Calu3 (cell line): ENCODE data around the gene EVPL. TPM values are rescaled to one million over a fixed set of nuclear protein-coding genes. Genes with fewer than 3 reads are reported as not detected.
"Not testable (repeated sequence)": the region's sequence is repeated elsewhere in the genome, so short reads cannot be mapped to it uniquely, and the experiment has no call there.

ENCODE experiments used
- BruUV-seq: library from RNA; stranded (reverse); fragments of 400-500 nt; replicated peaks from 2 replicates; lab custom pipeline; 2021; lab: Mats Ljungman, UMichigan
- CTCF ChIA-PET: fragments of 300-600 bp; sonication (Branson Sonifier 250); formaldehyde crosslinking; loops from one replicate; lab custom pipeline; 2022; ENCODE audit warnings: antibody characterized with exemption; lab: Charles Lee
- DNase-seq: peaks from one replicate; pipeline ENCODE4 v3.0.0; 2022
- H3K27ac Mint-ChIP-seq: one replicate; pipeline ENCODE4 v1.8.0; 2022; ENCODE audit warnings: mixed read lengths; ENCODE audit not compliant: unreplicated experiment
- H3K27me3 Mint-ChIP-seq: one replicate; pipeline ENCODE4 v1.8.0; 2022; ENCODE audit warnings: mixed read lengths; ENCODE audit not compliant: unreplicated experiment
- H3K36me3 Mint-ChIP-seq: one replicate; pipeline ENCODE4 v1.8.0; 2022; ENCODE audit warnings: mild to moderate bottlenecking, moderate library complexity, mixed read lengths; ENCODE audit not compliant: insufficient read depth, unreplicated experiment
- H3K4me1 Mint-ChIP-seq: one replicate; pipeline ENCODE4 v1.8.0; 2022; ENCODE audit warnings: mild to moderate bottlenecking, low read depth, mixed read lengths; ENCODE audit not compliant: unreplicated experiment
- H3K4me3 Mint-ChIP-seq: one replicate; pipeline ENCODE4 v1.8.0; 2022; ENCODE audit warnings: mild to moderate bottlenecking, low read depth, moderate library complexity, mixed read lengths; ENCODE audit not compliant: unreplicated experiment
- H3K9me3 Mint-ChIP-seq: one replicate; pipeline ENCODE4 v1.8.0; 2022; ENCODE audit warnings: low read depth, mixed read lengths; ENCODE audit not compliant: unreplicated experiment
- CTCF ChIP-seq: fragments of 200-600 bp; IDR thresholded peaks from one replicate; pipeline ENCODE4 v1.8.0; 2022; ENCODE audit warnings: antibody characterized with exemption; ENCODE audit not compliant: unreplicated experiment
- intact Hi-C: fragments of 100-400 bp; cut with micrococcal nuclease; formaldehyde crosslinking; loops from one replicate; pipeline ENCODE4 v1.10.0; 2022; ENCODE audit not compliant: unreplicated experiment
- total RNA-seq: library from RNA; stranded (reverse); gene quantifications from 2 replicates; pipeline ENCODE4 v1.2.3, GENCODE V29; 2022

The EVPL gene
- total RNA-seq, 1 experiment from 2014 or later = 51.8 TPM

- H3K4me1 Mint-ChIP-seq = no peaks in the 10 kb centered on the region
- BruUV-seq = no TSS peak
- no peak overlapping the region for H3K4me3 Mint-ChIP-seq
- no peak overlapping the region for H3K27ac Mint-ChIP-seq
- CTCF ChIA-PET = interaction anchor here (0.7 kb wide), 1 partner anchor 9 kb away, joined by 3 read pairs; no protein-coding TSS in a partner anchor
- no peaks in the 10 kb centered on the region for H3K9me3 Mint-ChIP-seq
- peaks cover 80% of the 10 kb centered on the region for H3K36me3 Mint-ChIP-seq
- no peaks in the 10 kb centered on the region for H3K27me3 Mint-ChIP-seq
- intact Hi-C loops = no loop called here
- TF ChIP-seq CTCF = no peak
- no peak for DNase-seq
These were observed 38.7 kb upstream of the EVPL start for GRCh38 chr17:76065775-76066174.

- H3K27ac Mint-ChIP-seq = no peak overlapping the region
- peaks cover 89% of the 10 kb centered on the region for H3K36me3 Mint-ChIP-seq
- no peaks in the 10 kb centered on the region for H3K4me1 Mint-ChIP-seq
- no peaks in the 10 kb centered on the region for H3K27me3 Mint-ChIP-seq
- H3K9me3 Mint-ChIP-seq = no peaks in the 10 kb centered on the region
- CTCF ChIA-PET = interaction anchor here (0.6 kb wide), 2 partner anchors 31 to 49 kb away, joined by 3 to 4 read pairs; no protein-coding TSS in a partner anchor
- no peak for TF ChIP-seq CTCF
- H3K4me3 Mint-ChIP-seq = no peak overlapping the region
- DNase-seq = no peak
- no TSS peak for BruUV-seq
- intact Hi-C loops = no loop called here
These were observed 36.9 kb upstream of the EVPL start for GRCh38 chr17:76063875-76064546.

- H3K27ac Mint-ChIP-seq, H3K9me3 Mint-ChIP-seq, intact Hi-C loops, BruUV-seq, H3K4me3 Mint-ChIP-seq, DNase-seq, H3K27me3 Mint-ChIP-seq: not testable (repeated sequence)
- Mint-ChIP-seq H3K4me1 (peaks cover 34% of the 10 kb centered on the region), H3K36me3 (peaks cover 89% of the 10 kb centered on the region)
- CTCF ChIA-PET = interaction anchor here (0.6 to 1.9 kb wide), 2 partner anchors 44 to 83 kb away, joined by 4 to 12 read pairs; partner anchors contain the start of gene FOXJ1
These were observed 31.2 kb upstream of the EVPL start for GRCh38 chr17:76058264-76058663.

GRCh38 chr17:76056882-76057281 is 29.8 kb upstream of the EVPL start:
- TF ChIP-seq CTCF = no peak
- no TSS peak for BruUV-seq
- no peaks in the 10 kb centered on the region for H3K9me3 Mint-ChIP-seq
- CTCF ChIA-PET = interaction anchor here (0.6 to 1.9 kb wide), 3 partner anchors 9 to 247 kb away, joined by 3 to 12 read pairs (median 3); no protein-coding TSS in a partner anchor
- no peak overlapping the region for H3K27ac Mint-ChIP-seq
- peaks cover 41% of the 10 kb centered on the region for H3K4me1 Mint-ChIP-seq
- H3K36me3 Mint-ChIP-seq = peaks cover 89% of the 10 kb centered on the region
- intact Hi-C loops = loop anchor here (1.0 kb wide), 1 partner anchor 43 kb away; no protein-coding TSS in a partner anchor
- H3K4me3 Mint-ChIP-seq = no peak overlapping the region
- H3K27me3 Mint-ChIP-seq = no peaks in the 10 kb centered on the region
- DNase-seq = no peak

GRCh38 chr17:76054112-76054476 is 27.0 kb upstream of the EVPL start:
- H3K4me3 Mint-ChIP-seq = peak overlapping the region; percentile 68

More at GRCh38 chr17:76054112-76054476, 27.0 kb upstream of the EVPL start:
- H3K27me3 Mint-ChIP-seq = no peaks in the 10 kb centered on the region
- no peaks in the 10 kb centered on the region for H3K9me3 Mint-ChIP-seq
- peak; percentile 59 for DNase-seq
- intact Hi-C loops = no loop called here
- TF ChIP-seq CTCF = no peak
- peak overlapping the region; percentile 98 for H3K27ac Mint-ChIP-seq
- H3K36me3 Mint-ChIP-seq = peaks cover 91% of the 10 kb centered on the region
- CTCF ChIA-PET = interaction anchor here (1.8 kb wide), 1 partner anchor 40 kb away, joined by 14 read pairs; no protein-coding TSS in a partner anchor
- BruUV-seq = no TSS peak
- peaks cover 69% of the 10 kb centered on the region for H3K4me1 Mint-ChIP-seq
